Fibroblast of lung (primary cell): Measurements from ENCODE around the gene CTNNA2. TPM values are rescaled to one million over a fixed set of nuclear protein-coding genes. Genes with fewer than 3 reads are reported as not detected.

Experiments used
- DNase-seq, 2 donors: peaks; one replicate each; pipeline versions ENCODE4 v3.0.0 to v3.0.0-alpha.2; 2010; ENCODE audit warnings: low read depth in 2 of 2
- H2AFZ ChIP-seq: 2 replicates; pipeline ENCODE4 v1.5.1; 2012; ENCODE audit warnings: low read length, control low read depth, inconsistent platforms
- H3K27ac ChIP-seq: 2 replicates; pipeline ENCODE4 v1.5.1; 2011; ENCODE audit warnings: low read length, control low read depth; ENCODE audit not compliant: insufficient read depth
- H3K27me3 ChIP-seq: 2 replicates; pipeline ENCODE4 v1.5.1; 2011; ENCODE audit warnings: mild to moderate bottlenecking, low read length; ENCODE audit not compliant: control insufficient read depth, insufficient read depth
- H3K36me3 ChIP-seq: 2 replicates; pipeline ENCODE4 v1.5.1; 2011; ENCODE audit warnings: low read length; ENCODE audit not compliant: control insufficient read depth, insufficient read depth
- H3K4me1 ChIP-seq: 2 replicates; pipeline ENCODE4 v1.5.1; 2011; ENCODE audit warnings: low read length; ENCODE audit not compliant: control insufficient read depth, insufficient read depth; ENCODE audit errors: extremely low read depth
- H3K4me2 ChIP-seq: 2 replicates; pipeline ENCODE4 v1.5.1; 2011; ENCODE audit warnings: low read length, control low read depth; ENCODE audit not compliant: insufficient read depth; ENCODE audit errors: extremely low read depth
- H3K4me3 ChIP-seq, 4 experiments: fragments of 200-600 bp in 1 of 4; sonication (generic) in 1 of 4; replicated peaks in 1 of 4; 2 replicates each; pipeline ENCODE4 v1.5.1; 2011 to 2016; ENCODE audit warnings: low read length in 4 of 4, low read depth in 3 of 4, mild to moderate bottlenecking in 3 of 4, control low read depth in 2 of 4, inconsistent platforms in 1 of 4, mixed read lengths in 1 of 4; ENCODE audit not compliant: insufficient read depth in 1 of 4; ENCODE audit errors: control extremely low read depth in 1 of 4
- H3K79me2 ChIP-seq: 2 replicates; pipeline ENCODE4 v1.5.1; 2012; ENCODE audit warnings: mild to moderate bottlenecking, low read length, inconsistent platforms; ENCODE audit not compliant: control insufficient read depth, insufficient read depth
- H3K9ac ChIP-seq: 2 replicates; pipeline ENCODE4 v1.5.1; 2011; ENCODE audit warnings: mild to moderate bottlenecking, low read length, control low read depth; ENCODE audit not compliant: insufficient read depth
- H3K9me3 ChIP-seq: 2 replicates; pipeline ENCODE4 v1.5.1; 2012; ENCODE audit warnings: low read depth, low read length; ENCODE audit not compliant: control insufficient read depth, insufficient read depth
- H4K20me1 ChIP-seq: 2 replicates; pipeline ENCODE4 v1.5.1; 2011; ENCODE audit warnings: low read length; ENCODE audit not compliant: control insufficient read depth, insufficient read depth; ENCODE audit errors: extremely low read depth
- EZH2 ChIP-seq: IDR thresholded peaks from 2 replicates; pipeline ENCODE4 v1.5.1; 2012; ENCODE audit warnings: low read length, control low read depth, mild to moderate bottlenecking; ENCODE audit errors: missing control alignments
- polyA plus RNA-seq, 2 donors: library from polyadenylated mRNA; depleted of rRNA in 1 of 2; stranded (reverse) in 1 of 2; unstranded in 1 of 2; fragments of >200 nt; gene quantifications; 2 replicates each; pipeline ENCODE4 v1.2.1, GENCODE V29; 2011 to 2012; ENCODE audit warnings: missing spikeins in 1 of 2
- total RNA-seq: library from RNA; depleted of rRNA; stranded (reverse); fragments of >200 nt; gene quantifications from 2 replicates; pipeline ENCODE4 v1.2.1, GENCODE V29; 2014
- TF ChIP-seq, protein P1 (sequence below), 2 donors: IDR thresholded peaks in 1 of 2; conservative IDR thresholded peaks in 1 of 2; 1 replicate in 1 of 2; 2 replicates in 1 of 2; pipeline ENCODE4 v1.5.1; 2011 to 2012; ENCODE audit warnings: low read length in 2 of 2, control low read depth in 1 of 2, inconsistent platforms in 1 of 2, low read depth in 1 of 2, mild to moderate bottlenecking in 1 of 2

Gene CTNNA2
- total and polyA plus RNA-seq, 2 donors (not counting 1 experiment from before 2014, with no cell fraction given), result not detected

DNA sequence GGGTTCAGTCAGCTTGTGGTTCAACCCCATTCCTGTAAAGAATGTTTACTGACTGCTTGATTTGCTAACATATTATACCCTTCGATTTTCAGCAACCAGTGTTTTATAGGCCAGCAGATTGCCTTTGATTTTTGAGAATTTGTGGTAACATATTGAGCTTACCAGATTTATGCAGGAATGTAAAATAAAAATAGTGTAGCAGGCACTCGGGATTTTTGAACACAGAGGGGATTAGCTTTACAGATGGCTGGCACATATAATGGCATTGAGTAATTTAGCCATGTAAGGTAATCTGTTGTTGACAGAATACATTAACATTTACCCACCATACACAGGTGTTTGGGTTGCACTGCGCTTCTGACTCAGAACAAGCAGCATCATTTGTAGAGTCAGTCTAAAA, 437.7 kb downstream of the CTNNA2 start:
- H3K4me1 ChIP-seq, result no peaks in the 10 kb centered on the region
- no peak for DNase-seq
- H3K27me3 ChIP-seq, result no peaks in the 10 kb centered on the region
- no peaks in the 10 kb centered on the region for H4K20me1 ChIP-seq
- H3K9ac ChIP-seq, result no peak overlapping the region
- H3K9me3 ChIP-seq, result no peaks in the 10 kb centered on the region
- no peak overlapping the region for H3K27ac ChIP-seq
- H2AFZ ChIP-seq, result no peak overlapping the region
- no peaks in the 10 kb centered on the region for H3K36me3 ChIP-seq
- TF ChIP-seq, protein P1, sequence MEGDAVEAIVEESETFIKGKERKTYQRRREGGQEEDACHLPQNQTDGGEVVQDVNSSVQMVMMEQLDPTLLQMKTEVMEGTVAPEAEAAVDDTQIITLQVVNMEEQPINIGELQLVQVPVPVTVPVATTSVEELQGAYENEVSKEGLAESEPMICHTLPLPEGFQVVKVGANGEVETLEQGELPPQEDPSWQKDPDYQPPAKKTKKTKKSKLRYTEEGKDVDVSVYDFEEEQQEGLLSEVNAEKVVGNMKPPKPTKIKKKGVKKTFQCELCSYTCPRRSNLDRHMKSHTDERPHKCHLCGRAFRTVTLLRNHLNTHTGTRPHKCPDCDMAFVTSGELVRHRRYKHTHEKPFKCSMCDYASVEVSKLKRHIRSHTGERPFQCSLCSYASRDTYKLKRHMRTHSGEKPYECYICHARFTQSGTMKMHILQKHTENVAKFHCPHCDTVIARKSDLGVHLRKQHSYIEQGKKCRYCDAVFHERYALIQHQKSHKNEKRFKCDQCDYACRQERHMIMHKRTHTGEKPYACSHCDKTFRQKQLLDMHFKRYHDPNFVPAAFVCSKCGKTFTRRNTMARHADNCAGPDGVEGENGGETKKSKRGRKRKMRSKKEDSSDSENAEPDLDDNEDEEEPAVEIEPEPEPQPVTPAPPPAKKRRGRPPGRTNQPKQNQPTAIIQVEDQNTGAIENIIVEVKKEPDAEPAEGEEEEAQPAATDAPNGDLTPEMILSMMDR (conservative IDR thresholded peaks at IDR 0.05 in 1 of 2, IDR thresholded peaks at IDR 0.05 in 1 of 2; ENCODE audit: low read depth in 1 of 2, low read length in 2 of 2), result no peak
- TF ChIP-seq EZH2, result no peak
- no peaks in the 10 kb centered on the region for H3K79me2 ChIP-seq
- no peak overlapping the region for H3K4me3 ChIP-seq
- no peak overlapping the region for H3K4me2 ChIP-seq

DNA sequence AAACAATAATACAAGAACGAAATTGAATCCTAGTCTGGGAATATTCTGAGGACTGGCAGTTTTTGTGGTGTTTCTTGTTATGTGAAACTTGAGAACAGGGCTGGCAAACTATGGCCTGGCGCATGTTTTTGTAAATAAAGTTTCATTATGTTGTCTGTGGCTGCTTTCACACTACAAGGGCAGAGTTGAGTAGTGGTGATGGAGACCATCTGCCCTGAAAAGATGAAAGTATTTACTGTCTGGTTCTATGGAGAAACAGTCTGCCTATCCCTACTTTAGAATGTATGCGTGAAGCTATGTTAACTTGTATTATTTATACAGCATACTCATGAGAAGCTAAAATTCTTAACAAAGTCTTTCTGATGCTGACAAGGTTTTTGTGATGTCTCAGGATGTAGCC, 439.8 kb downstream of the CTNNA2 start:
- H4K20me1 ChIP-seq, result no peaks in the 10 kb centered on the region
- H3K27me3 ChIP-seq, result no peaks in the 10 kb centered on the region
- H3K4me3 ChIP-seq, result no peak overlapping the region
- H3K79me2 ChIP-seq, result no peaks in the 10 kb centered on the region
- no peaks in the 10 kb centered on the region for H3K4me1 ChIP-seq
- H3K36me3 ChIP-seq, result no peaks in the 10 kb centered on the region
- no peak overlapping the region for H3K27ac ChIP-seq
- H3K9me3 ChIP-seq, result no peaks in the 10 kb centered on the region
- H2AFZ ChIP-seq, result no peak overlapping the region
- TF ChIP-seq EZH2, result no peak
- TF ChIP-seq, protein P1 (conservative IDR thresholded peaks at IDR 0.05 in 1 of 2, IDR thresholded peaks at IDR 0.05 in 1 of 2; ENCODE audit: low read depth in 1 of 2, low read length in 2 of 2), result no peak
- H3K4me2 ChIP-seq, result no peak overlapping the region
- peak in 1 of 2 donors; percentile 85 for DNase-seq
- no peak overlapping the region for H3K9ac ChIP-seq

DNA sequence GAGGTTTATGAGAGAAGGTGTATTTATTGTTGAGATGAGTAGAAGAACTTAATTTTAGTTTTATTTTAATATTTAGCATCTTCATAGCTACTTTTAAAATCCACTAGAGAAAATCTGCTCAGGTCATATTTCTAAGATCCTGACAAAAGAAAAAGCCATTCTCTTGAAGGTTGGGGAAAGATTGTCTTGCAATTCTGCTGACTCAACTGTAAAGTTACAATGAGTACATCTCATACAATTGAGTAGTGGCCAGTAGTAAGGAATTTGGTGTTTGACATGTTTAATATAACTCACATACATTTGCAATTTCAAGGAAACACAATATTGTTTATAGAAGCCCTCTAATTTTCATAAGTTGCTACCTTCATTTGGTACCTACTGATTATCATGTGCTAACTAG, 447.2 kb downstream of the CTNNA2 start:
- H3K27ac ChIP-seq, result no peak overlapping the region
- no peak overlapping the region for H2AFZ ChIP-seq
- H3K9ac ChIP-seq, result no peak overlapping the region
- H3K4me2 ChIP-seq, result no peak overlapping the region
- no peaks in the 10 kb centered on the region for H3K36me3 ChIP-seq
- H3K79me2 ChIP-seq, result no peaks in the 10 kb centered on the region
- no peak overlapping the region for H3K4me3 ChIP-seq
- no peaks in the 10 kb centered on the region for H3K4me1 ChIP-seq
- no peaks in the 10 kb centered on the region for H3K27me3 ChIP-seq
- no peak for DNase-seq
- no peaks in the 10 kb centered on the region for H3K9me3 ChIP-seq
- TF ChIP-seq, protein P1 (conservative IDR thresholded peaks at IDR 0.05 in 1 of 2, IDR thresholded peaks at IDR 0.05 in 1 of 2; ENCODE audit: low read depth in 1 of 2, low read length in 2 of 2), result no peak
- no peak for TF ChIP-seq EZH2
- H4K20me1 ChIP-seq, result no peaks in the 10 kb centered on the region
